Keratinocyte (primary cell): ENCODE data around the gene PALMD.

ENCODE experiments used
- CTCF ChIP-seq, 3 experiments: IDR thresholded peaks in 1 of 3; conservative IDR thresholded peaks in 1 of 3; optimal IDR thresholded peaks in 1 of 3; 2 replicates in 2 of 3; 3 replicates in 1 of 3; pipeline versions ENCODE3 to v1.5.1; 2011; ENCODE audit warnings: low read length in 3 of 3, mild to moderate bottlenecking in 3 of 3, moderate library complexity in 2 of 3, control low read depth in 1 of 3, inconsistent platforms in 1 of 3; ENCODE audit not compliant: insufficient read depth in 2 of 3; ENCODE audit errors: extremely low read depth in 1 of 3
- EZH2 ChIP-seq: IDR thresholded peaks from one replicate; pipeline ENCODE4 v1.6.1; 2012; ENCODE audit warnings: inconsistent platforms, mild to moderate bottlenecking, low read length, moderate library complexity

GRCh38 chr1:99681583-99681982 lies 35.7 kb downstream of the PALMD start:
- TF ChIP-seq CTCF (optimal IDR thresholded peaks at IDR 0.05 in 1 of 3, IDR thresholded peaks at IDR 0.05 in 1 of 3, conservative IDR thresholded peaks at IDR 0.05 in 1 of 3; ENCODE audit: extremely low read depth in 1 of 3, insufficient read depth in 2 of 3, low read length in 3 of 3), result no peak
- no peak for TF ChIP-seq EZH2
